Hepatocyte (in vitro differentiated cells): Measurements from ENCODE around the gene NKIRAS2. TPM values are rescaled to one million over a fixed set of nuclear protein-coding genes. Genes with fewer than 3 reads are reported as not detected.

Experiments
- DNase-seq: peaks from one replicate; pipeline ENCODE4 v3.0.0-alpha.2; 2016; ENCODE audit warnings: low spot score
- H2AFZ ChIP-seq: fragments of 200-600 bp; sonication (generic); 2 replicates; pipeline ENCODE4 v1.6.0; 2016; ENCODE audit warnings: antibody characterized with exemption, mild to moderate bottlenecking
- H3K27ac ChIP-seq: fragments of 200-600 bp; sonication (generic); 2 replicates; pipeline ENCODE4 v1.5.1; 2016; ENCODE audit warnings: mild to moderate bottlenecking
- H3K27me3 ChIP-seq: fragments of 200-600 bp; sonication (generic); 2 replicates; pipeline ENCODE4 v1.6.1; 2016
- H3K36me3 ChIP-seq: fragments of 200-600 bp; sonication (generic); replicated peaks from 2 replicates; pipeline ENCODE4 v1.5.1; 2016; ENCODE audit warnings: low read depth; ENCODE audit not compliant: insufficient read depth
- H3K4me1 ChIP-seq: fragments of 200-600 bp; sonication (generic); 2 replicates; pipeline ENCODE4 v1.5.1; 2016; ENCODE audit warnings: mild to moderate bottlenecking, moderate library complexity; ENCODE audit not compliant: insufficient read depth
- H3K4me2 ChIP-seq: fragments of 200-600 bp; sonication (generic); 2 replicates; pipeline ENCODE4 v1.6.0; 2016
- H3K4me3 ChIP-seq: fragments of 200-600 bp; sonication (generic); 2 replicates; pipeline ENCODE4 v1.5.1; 2016; ENCODE audit warnings: mild to moderate bottlenecking
- H3K79me2 ChIP-seq: fragments of 200-600 bp; sonication (generic); 2 replicates; pipeline ENCODE4 v1.6.0; 2017; ENCODE audit warnings: mild to moderate bottlenecking
- H3K9me2 ChIP-seq: fragments of 200-600 bp; sonication (generic); replicated peaks from 2 replicates; pipeline ENCODE4 v1.6.0; 2017; ENCODE audit warnings: mild to moderate bottlenecking; ENCODE audit not compliant: insufficient read depth
- H3K9me3 ChIP-seq: fragments of 200-600 bp; sonication (generic); 2 replicates; pipeline ENCODE4 v1.5.1; 2016; ENCODE audit warnings: low read depth, mild to moderate bottlenecking
- H4K20me1 ChIP-seq: fragments of 200-600 bp; sonication (generic); 2 replicates; pipeline ENCODE4 v1.6.0; 2016; ENCODE audit warnings: mild to moderate bottlenecking; ENCODE audit not compliant: insufficient read depth, poor library complexity, severe bottlenecking
- EZH2 ChIP-seq: fragments of 200-600 bp; sonication (generic); IDR thresholded peaks from 2 replicates; pipeline ENCODE4 v1.6.1; 2016; ENCODE audit warnings: antibody characterized with exemption, mild to moderate bottlenecking, borderline replicate concordance
- EZH2phosphoT487 ChIP-seq: fragments of 200-600 bp; sonication (generic); IDR thresholded peaks from one replicate; pipeline ENCODE4 v1.6.1; 2018; ENCODE audit warnings: antibody characterized with exemption, mild to moderate bottlenecking, low read depth, moderate library complexity; ENCODE audit not compliant: unreplicated experiment, severe bottlenecking
- WGBS: methylation state at CpG from one replicate; pipeline ENCODE4 v1.1.6; 2016; ENCODE audit warnings: low lambda C conversion rate; ENCODE audit errors: missing lambda C conversion rate; 5-methylcytosine and 5-hydroxymethylcytosine counted together
- polyA plus RNA-seq: library from polyadenylated mRNA; unstranded; fragments of >200 nt; fragmentation: Nextera tagmentation; extraction: Ambion mirVana; gene quantifications from 2 replicates; pipeline ENCODE4 v1.2.1, GENCODE V29; 2016
- total RNA-seq: library from RNA; depleted of rRNA; stranded (reverse); fragments of >200 nt; gene quantifications from 2 replicates; pipeline ENCODE4 v1.2.3, GENCODE V29; 2014
- TF ChIP-seq, protein P1 (sequence below): fragments of 200-600 bp; sonication (generic); IDR thresholded peaks from 2 replicates; pipeline ENCODE4 v1.5.1; 2016; ENCODE audit warnings: antibody characterized with exemption, mild to moderate bottlenecking; ENCODE audit not compliant: poor library complexity

NKIRAS2 gene
- total and polyA plus RNA-seq, 2 experiments from 2014 or later: 40.8 to 55.0 TPM

DNA sequence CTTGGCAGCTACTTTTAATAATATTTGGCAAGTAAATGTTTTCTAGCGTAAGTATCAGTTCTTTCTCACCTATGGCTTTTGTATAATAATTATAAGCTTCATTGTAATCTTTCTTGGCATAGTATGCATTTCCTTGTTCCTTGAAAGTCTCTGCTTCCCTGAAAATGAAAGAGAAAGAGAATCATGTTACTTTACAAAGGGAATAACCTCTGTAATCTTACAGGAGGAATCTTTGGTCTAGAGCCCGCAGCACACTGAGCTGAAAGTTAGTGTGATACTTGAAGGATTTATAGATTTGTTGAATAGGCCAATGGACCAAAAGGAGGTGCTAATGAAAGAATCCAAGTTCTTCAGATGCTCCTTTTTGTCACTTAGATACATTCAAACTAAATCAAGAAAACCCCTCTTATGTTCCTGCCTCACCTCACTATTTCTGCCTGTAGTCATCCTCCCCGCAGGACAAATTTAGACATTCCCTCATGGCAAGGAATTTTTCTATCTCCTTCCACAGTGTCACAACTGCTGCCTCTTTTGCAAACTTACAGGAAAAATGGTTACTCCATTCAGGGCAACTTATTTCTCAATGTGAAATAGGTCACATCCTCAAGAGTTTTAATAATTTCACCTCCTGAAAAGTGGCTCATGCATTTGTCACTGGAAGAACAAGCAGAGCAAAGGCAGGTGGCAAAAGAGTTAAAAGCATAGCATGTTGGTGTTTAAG, 19.3 kb upstream of the NKIRAS2 start:
- no peaks in the 10 kb centered on the region for H3K9me2 ChIP-seq
- H3K4me2 ChIP-seq: no peak overlapping the region
- TF ChIP-seq, protein P1, sequence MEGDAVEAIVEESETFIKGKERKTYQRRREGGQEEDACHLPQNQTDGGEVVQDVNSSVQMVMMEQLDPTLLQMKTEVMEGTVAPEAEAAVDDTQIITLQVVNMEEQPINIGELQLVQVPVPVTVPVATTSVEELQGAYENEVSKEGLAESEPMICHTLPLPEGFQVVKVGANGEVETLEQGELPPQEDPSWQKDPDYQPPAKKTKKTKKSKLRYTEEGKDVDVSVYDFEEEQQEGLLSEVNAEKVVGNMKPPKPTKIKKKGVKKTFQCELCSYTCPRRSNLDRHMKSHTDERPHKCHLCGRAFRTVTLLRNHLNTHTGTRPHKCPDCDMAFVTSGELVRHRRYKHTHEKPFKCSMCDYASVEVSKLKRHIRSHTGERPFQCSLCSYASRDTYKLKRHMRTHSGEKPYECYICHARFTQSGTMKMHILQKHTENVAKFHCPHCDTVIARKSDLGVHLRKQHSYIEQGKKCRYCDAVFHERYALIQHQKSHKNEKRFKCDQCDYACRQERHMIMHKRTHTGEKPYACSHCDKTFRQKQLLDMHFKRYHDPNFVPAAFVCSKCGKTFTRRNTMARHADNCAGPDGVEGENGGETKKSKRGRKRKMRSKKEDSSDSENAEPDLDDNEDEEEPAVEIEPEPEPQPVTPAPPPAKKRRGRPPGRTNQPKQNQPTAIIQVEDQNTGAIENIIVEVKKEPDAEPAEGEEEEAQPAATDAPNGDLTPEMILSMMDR: no peak
- TF ChIP-seq EZH2: no peak
- no peak for TF ChIP-seq EZH2phosphoT487
- no peak overlapping the region for H3K4me3 ChIP-seq
- no peak overlapping the region for H2AFZ ChIP-seq
- no peaks in the 10 kb centered on the region for H3K9me3 ChIP-seq
- peaks cover 15% of the 10 kb centered on the region for H3K4me1 ChIP-seq
- no peaks in the 10 kb centered on the region for H3K27me3 ChIP-seq
- 97% methylated on average over 3 of the region's 3 CpGs for WGBS
- no peak overlapping the region for H3K27ac ChIP-seq
- peaks cover 30% of the 10 kb centered on the region for H4K20me1 ChIP-seq
- H3K79me2 ChIP-seq: peaks cover 78% of the 10 kb centered on the region
- DNase-seq: no peak
- no peaks in the 10 kb centered on the region for H3K36me3 ChIP-seq

- H3K4me3 ChIP-seq: no peak overlapping the region
- peaks cover 90% of the 10 kb centered on the region for H3K79me2 ChIP-seq
- H3K9me2 ChIP-seq: no peaks in the 10 kb centered on the region
- H3K9me3 ChIP-seq: no peaks in the 10 kb centered on the region
- peak overlapping the region; percentile 61 for H3K27ac ChIP-seq
- no peak overlapping the region for H2AFZ ChIP-seq
- H3K4me2 ChIP-seq: peak overlapping the region; percentile 38
- 92% methylated on average over 2 of the region's 2 CpGs for WGBS
- peaks cover 15% of the 10 kb centered on the region for H3K4me1 ChIP-seq
- no peaks in the 10 kb centered on the region for H3K36me3 ChIP-seq
- peaks cover 41% of the 10 kb centered on the region for H4K20me1 ChIP-seq
- H3K27me3 ChIP-seq: no peaks in the 10 kb centered on the region
- no peak for DNase-seq
- TF ChIP-seq EZH2phosphoT487 (no peak), EZH2 (no peak)
- TF ChIP-seq, protein P1: no peak
Measured at GRCh38 chr17:42001729-42002128, 18.2 kb upstream of the NKIRAS2 start.

DNA sequence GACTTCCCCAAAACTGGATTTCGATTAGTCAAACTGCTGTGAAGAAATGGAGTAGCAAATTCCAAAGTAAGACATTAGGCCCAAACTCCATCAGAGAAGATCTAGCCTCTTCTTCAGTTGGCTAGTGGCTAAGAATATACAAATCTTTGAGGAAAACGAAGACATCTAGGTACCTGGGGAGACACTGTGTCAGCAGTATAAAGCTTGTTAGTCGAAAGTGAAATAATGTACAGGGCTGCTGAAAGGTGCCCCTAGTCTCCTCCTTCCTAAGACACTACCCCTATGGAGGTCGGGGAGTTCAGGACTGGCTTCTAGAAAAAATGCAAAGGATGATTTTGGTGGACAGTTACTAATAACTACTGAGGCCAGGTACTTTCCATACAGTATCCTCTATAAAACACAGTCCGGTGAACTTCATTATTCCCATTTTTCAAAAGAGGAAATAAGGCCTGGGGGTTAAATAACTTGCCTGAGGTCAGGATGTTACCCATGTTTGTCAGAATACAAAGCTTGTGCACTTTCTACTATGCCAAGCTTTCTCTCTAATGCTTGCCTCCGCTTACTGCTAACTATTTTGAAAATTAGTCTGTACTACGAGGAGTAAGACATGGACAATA, 17.6 kb upstream of the NKIRAS2 start:
- peaks cover 15% of the 10 kb centered on the region for H3K4me1 ChIP-seq
- peak overlapping the region; percentile 38 for H3K4me2 ChIP-seq
- DNase-seq: no peak
- no peaks in the 10 kb centered on the region for H3K36me3 ChIP-seq
- H3K27me3 ChIP-seq: no peaks in the 10 kb centered on the region
- H3K79me2 ChIP-seq: peaks cover 93% of the 10 kb centered on the region
- 92% methylated on average over 7 of the region's 7 CpGs for WGBS
- H3K27ac ChIP-seq: peak overlapping the region; percentile 61
- peaks cover 47% of the 10 kb centered on the region for H4K20me1 ChIP-seq
- no peak for TF ChIP-seq EZH2phosphoT487
- TF ChIP-seq, protein P1: no peak
- no peak for TF ChIP-seq EZH2
- H3K9me2 ChIP-seq: no peaks in the 10 kb centered on the region
- no peak overlapping the region for H2AFZ ChIP-seq
- no peaks in the 10 kb centered on the region for H3K9me3 ChIP-seq
- H3K4me3 ChIP-seq: no peak overlapping the region
